Ovary (tissue), 9 donors: Measurements from ENCODE around the gene AMBRA1. TPM values are rescaled to one million over a fixed set of nuclear protein-coding genes. Genes with fewer than 3 reads are reported as not detected.
"Not testable (repeated sequence)": the region's sequence is repeated elsewhere in the genome, so short reads cannot be mapped to it uniquely, and the experiment has no call there.

Experiments used
- DNase-seq, 5 donors: peaks; one replicate each; pipeline ENCODE4 v3.0.0-alpha.2; 2019 to 2020
- H3K27ac ChIP-seq, 2 donors: fragments of 200-600 bp; one replicate each; pipeline versions ENCODE4 v1.5.1 to v1.8.0; 2019 to 2022
- H3K27me3 ChIP-seq: fragments of 200-600 bp; one replicate; pipeline ENCODE4 v1.8.0; 2022
- H3K36me3 ChIP-seq: fragments of 200-600 bp; sonication (generic); one replicate; pipeline ENCODE4 v1.5.1; 2019
- H3K4me1 ChIP-seq: one replicate; pipeline ENCODE4 v1.8.1; 2013; ENCODE audit warnings: mild to moderate bottlenecking, moderate library complexity; ENCODE audit not compliant: insufficient read depth
- H3K4me3 ChIP-seq: fragments of 200-600 bp; sonication (generic); one replicate; pipeline ENCODE4 v1.5.1; 2017
- H3K9me3 ChIP-seq, 2 donors: fragments of 200-600 bp in 1 of 2; sonication (generic) in 1 of 2; one replicate each; pipeline versions ENCODE4 v1.5.1 to v1.8.1; 2013 to 2019; ENCODE audit warnings: mild to moderate bottlenecking in 1 of 2, moderate library complexity in 1 of 2
- EP300 ChIP-seq: sonication (generic); formaldehyde crosslinking; IDR thresholded peaks from one replicate; pipeline ENCODE4 v1.6.1; 2017; ENCODE audit warnings: antibody characterized with exemption
- POLR2A ChIP-seq: fragments of 450-650 bp; IDR thresholded peaks from one replicate; pipeline ENCODE4 v1.6.1; 2017; ENCODE audit warnings: antibody characterized with exemption, mild to moderate bottlenecking, moderate library complexity
- WGBS, 3 donors: extraction: QIAGEN DNeasy Blood & Tissue Kit in 1 of 3; methylation state at CpG; one replicate each; pipeline versions ENCODE4 v1.1.5 to v1.1.7; 2013 to 2017; 5-methylcytosine and 5-hydroxymethylcytosine counted together
- intact Hi-C, 4 donors: fragments of 100-400 bp; cut with DNase I; formaldehyde crosslinking; loops; one replicate each; pipeline versions ENCODE4 v1.11.0 to v1.15.1; 2022 to 2023
- polyA plus RNA-seq, 2 donors: library from polyadenylated mRNA; stranded (reverse); fragments of 200-250 nt in 1 of 2; fragments of 350-450 nt in 1 of 2; fragmentation: Illumina TruSeq in 1 of 2; extraction: RNeasy Lipid Tissue Mini Kit (QIAGEN cat#74804) in 1 of 2; gene quantifications; one replicate each; pipeline ENCODE4 v1.2.3, GENCODE V29; 2013 to 2014
- total RNA-seq, 7 donors: library from RNA; depleted of rRNA in 2 of 7; stranded (reverse); fragments of >200 nt in 2 of 7; fragmentation: NEBNext Ultra II Directional in 3 of 7; extraction: Animal tissue kit (Norgen Biotek cat#: 25700) in 3 of 7; gene quantifications; one replicate each; pipeline versions ENCODE4 v1.1.0 to v1.2.4, GENCODE V29; 2016 to 2023
- TF ChIP-seq, protein P1 (sequence below), 3 donors: fragments of 450-650 bp in 2 of 3; fragments of 200-600 bp in 1 of 3; IDR thresholded peaks; one replicate each; pipeline versions ENCODE4 v1.5.1 to v1.8.0; 2016 to 2022; ENCODE audit warnings: antibody characterized with exemption in 3 of 3, mild to moderate bottlenecking in 1 of 3
- donor health status: DM: no; HTN: no; CAD: no; lungs with moderate emphysema.
- donor health status: DM: no; HTN: no; CAD: no.
- donor health status: Bipolar disorder and iron deficiency.
- donor health status: DM: yes; HTN: yes; CAD: no.
- donor health status: DM: no; HTN: no; CAD: no.
- donor health status: DM: yes; HTN: yes; CAD: no.

AMBRA1 gene
- total and polyA plus RNA-seq, 9 donors, result 18.7 to 38.1 (median 30.1) TPM

- no peak overlapping the region for H3K4me3 ChIP-seq
- no peaks in the 10 kb centered on the region for H3K9me3 ChIP-seq
- no peaks in the 10 kb centered on the region for H3K4me1 ChIP-seq
- WGBS, 3 donors, result 83 to 89% (median 84%) methylated on average over 19 of the region's 19 CpGs
- H3K27ac ChIP-seq, result no peak overlapping the region
- TF ChIP-seq, protein P1, sequence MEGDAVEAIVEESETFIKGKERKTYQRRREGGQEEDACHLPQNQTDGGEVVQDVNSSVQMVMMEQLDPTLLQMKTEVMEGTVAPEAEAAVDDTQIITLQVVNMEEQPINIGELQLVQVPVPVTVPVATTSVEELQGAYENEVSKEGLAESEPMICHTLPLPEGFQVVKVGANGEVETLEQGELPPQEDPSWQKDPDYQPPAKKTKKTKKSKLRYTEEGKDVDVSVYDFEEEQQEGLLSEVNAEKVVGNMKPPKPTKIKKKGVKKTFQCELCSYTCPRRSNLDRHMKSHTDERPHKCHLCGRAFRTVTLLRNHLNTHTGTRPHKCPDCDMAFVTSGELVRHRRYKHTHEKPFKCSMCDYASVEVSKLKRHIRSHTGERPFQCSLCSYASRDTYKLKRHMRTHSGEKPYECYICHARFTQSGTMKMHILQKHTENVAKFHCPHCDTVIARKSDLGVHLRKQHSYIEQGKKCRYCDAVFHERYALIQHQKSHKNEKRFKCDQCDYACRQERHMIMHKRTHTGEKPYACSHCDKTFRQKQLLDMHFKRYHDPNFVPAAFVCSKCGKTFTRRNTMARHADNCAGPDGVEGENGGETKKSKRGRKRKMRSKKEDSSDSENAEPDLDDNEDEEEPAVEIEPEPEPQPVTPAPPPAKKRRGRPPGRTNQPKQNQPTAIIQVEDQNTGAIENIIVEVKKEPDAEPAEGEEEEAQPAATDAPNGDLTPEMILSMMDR (IDR thresholded peaks at IDR 0.05), result no peak
- no peak for TF ChIP-seq EP300
- no peak for TF ChIP-seq POLR2A
- H3K27me3 ChIP-seq, result no peaks in the 10 kb centered on the region
- intact Hi-C loops, result loop anchor here in 1 of 4 donors (10.0 kb wide), 1 partner anchor 168 kb away; no protein-coding TSS in a partner anchor
- DNase-seq, result peak in 1 of 5 donors; percentile 25
- no peaks in the 10 kb centered on the region for H3K36me3 ChIP-seq
Observed at GRCh38 chr11:46376258-46377050, 217.4 kb downstream of the AMBRA1 start.

GRCh38 chr11:46375392-46376101, 218.3 kb downstream of the AMBRA1 start:
- Histone ChIP-seq H3K27ac (no peak overlapping the region), H3K4me3 (no peak overlapping the region), H3K27me3 (no peaks in the 10 kb centered on the region), H3K4me1 (no peaks in the 10 kb centered on the region), H3K9me3 (no peaks in the 10 kb centered on the region), H3K36me3 (no peaks in the 10 kb centered on the region)
- TF ChIP-seq, protein P1 (IDR thresholded peaks at IDR 0.05), result no peak
- no peak for TF ChIP-seq POLR2A
- intact Hi-C loops, result loop anchor here in 1 of 4 donors (10.0 kb wide), 1 partner anchor 169 kb away; no protein-coding TSS in a partner anchor
- 88 to 91% (median 89%) methylated on average over 24 to 38 of the region's 38 CpGs for WGBS, 3 donors
- DNase-seq, result peak in 2 of 5 donors; percentile 16 to 20

DNA sequence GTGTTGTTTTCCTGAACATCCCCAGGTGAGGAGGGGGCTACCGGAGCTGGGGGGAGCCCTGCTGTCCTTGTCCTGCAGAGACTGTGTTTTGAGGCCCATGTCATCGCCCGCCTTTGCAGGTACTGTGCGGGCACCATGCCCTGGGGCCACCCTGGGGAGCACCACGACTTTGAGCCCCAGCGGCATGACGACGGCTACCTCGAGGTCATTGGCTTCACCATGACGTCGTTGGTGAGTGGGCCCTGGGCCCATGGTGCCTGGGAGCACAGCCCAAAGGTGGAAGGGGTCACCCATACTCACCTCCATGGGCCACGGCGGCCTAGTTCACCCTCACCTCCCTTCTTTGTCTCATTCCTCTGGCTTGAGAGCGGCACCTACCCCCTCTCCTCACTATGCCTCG, 219.0 kb downstream of the AMBRA1 start:
- no peaks in the 10 kb centered on the region for H3K27me3 ChIP-seq
- H3K4me1 ChIP-seq, result no peaks in the 10 kb centered on the region
- intact Hi-C loops, result loop anchor here in 1 of 4 donors (10.0 kb wide), 1 partner anchor 170 kb away; no protein-coding TSS in a partner anchor
- TF ChIP-seq, protein P1 (IDR thresholded peaks at IDR 0.05), result no peak
- TF ChIP-seq EP300, result no peak
- TF ChIP-seq POLR2A, result no peak
- H3K36me3 ChIP-seq, result no peaks in the 10 kb centered on the region
- H3K27ac ChIP-seq, result no peak overlapping the region
- no peaks in the 10 kb centered on the region for H3K9me3 ChIP-seq
- no peak overlapping the region for H3K4me3 ChIP-seq
- no peak for DNase-seq
- 86 to 90% (median 86%) methylated on average over 15 of the region's 15 CpGs for WGBS, 3 donors

GRCh38 chr11:46373787-46374740, 219.8 kb downstream of the AMBRA1 start:
- TF ChIP-seq, protein P1 (IDR thresholded peaks at IDR 0.05), result no peak
- TF ChIP-seq POLR2A (no peak), EP300 (no peak)
- intact Hi-C loops, result loop anchor here in 1 of 4 donors (10.0 kb wide), 1 partner anchor 171 kb away; no protein-coding TSS in a partner anchor
- Histone ChIP-seq H3K4me1 (no peaks in the 10 kb centered on the region), H3K9me3 (no peaks in the 10 kb centered on the region), H3K36me3 (no peaks in the 10 kb centered on the region), H3K27me3 (no peaks in the 10 kb centered on the region), H3K4me3 (no peak overlapping the region), H3K27ac (no peak overlapping the region)
- WGBS, 3 donors, result 86 to 88% (median 87%) methylated on average over 30 of the region's 30 CpGs
- DNase-seq, result no peak

GRCh38 chr11:46372501-46372900, 221.3 kb downstream of the AMBRA1 start:
- intact Hi-C loops, result loop anchor here in 1 of 4 donors (10.0 kb wide), 1 partner anchor 172 kb away; no protein-coding TSS in a partner anchor
- WGBS, 3 donors, result 86 to 93% (median 92%) methylated on average over 15 of the region's 15 CpGs
- not testable (repeated sequence) for H3K36me3 ChIP-seq, DNase-seq, H3K27ac ChIP-seq, H3K9me3 ChIP-seq, H3K4me1 ChIP-seq, H3K4me3 ChIP-seq, H3K27me3 ChIP-seq
